ENCODE measurements around the gene KRTAP10-12. TPM values are rescaled to one million over a fixed set of nuclear protein-coding genes. Genes with fewer than 3 reads are reported as not detected.

The KRTAP10-12 gene
- total and polyA plus RNA-seq, 3 donors from 2014 or later = not detected

GRCh38 chr21:44708866-44709425, 12.0 kb downstream of the KRTAP10-12 start:
- no peak overlapping the region for H3K4me3 ChIP-seq
- no peaks in the 10 kb centered on the region for H3K27me3 ChIP-seq
- WGBS, 2 donors = 0 to 4% methylated on average over 3 to 25 of the region's 25 CpGs
- no peaks in the 10 kb centered on the region for H3K9me3 ChIP-seq
- no peaks in the 10 kb centered on the region for H3K36me3 ChIP-seq (ENCODE audit: low read depth, missing control alignments)
- H3K27ac ChIP-seq = no peak overlapping the region
- no peak for DNase-seq
- H3K4me1 ChIP-seq = peaks cover 13% of the 10 kb centered on the region
- TF ChIP-seq, protein P1, sequence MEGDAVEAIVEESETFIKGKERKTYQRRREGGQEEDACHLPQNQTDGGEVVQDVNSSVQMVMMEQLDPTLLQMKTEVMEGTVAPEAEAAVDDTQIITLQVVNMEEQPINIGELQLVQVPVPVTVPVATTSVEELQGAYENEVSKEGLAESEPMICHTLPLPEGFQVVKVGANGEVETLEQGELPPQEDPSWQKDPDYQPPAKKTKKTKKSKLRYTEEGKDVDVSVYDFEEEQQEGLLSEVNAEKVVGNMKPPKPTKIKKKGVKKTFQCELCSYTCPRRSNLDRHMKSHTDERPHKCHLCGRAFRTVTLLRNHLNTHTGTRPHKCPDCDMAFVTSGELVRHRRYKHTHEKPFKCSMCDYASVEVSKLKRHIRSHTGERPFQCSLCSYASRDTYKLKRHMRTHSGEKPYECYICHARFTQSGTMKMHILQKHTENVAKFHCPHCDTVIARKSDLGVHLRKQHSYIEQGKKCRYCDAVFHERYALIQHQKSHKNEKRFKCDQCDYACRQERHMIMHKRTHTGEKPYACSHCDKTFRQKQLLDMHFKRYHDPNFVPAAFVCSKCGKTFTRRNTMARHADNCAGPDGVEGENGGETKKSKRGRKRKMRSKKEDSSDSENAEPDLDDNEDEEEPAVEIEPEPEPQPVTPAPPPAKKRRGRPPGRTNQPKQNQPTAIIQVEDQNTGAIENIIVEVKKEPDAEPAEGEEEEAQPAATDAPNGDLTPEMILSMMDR (IDR thresholded peaks at IDR 0.05) = no peak
- no peak for TF ChIP-seq POLR2A (IDR thresholded peaks at IDR 0.05)
- intact Hi-C loops (cut with DNase I; ENCODE audit: low total_unique reads) = no loop called here

DNA sequence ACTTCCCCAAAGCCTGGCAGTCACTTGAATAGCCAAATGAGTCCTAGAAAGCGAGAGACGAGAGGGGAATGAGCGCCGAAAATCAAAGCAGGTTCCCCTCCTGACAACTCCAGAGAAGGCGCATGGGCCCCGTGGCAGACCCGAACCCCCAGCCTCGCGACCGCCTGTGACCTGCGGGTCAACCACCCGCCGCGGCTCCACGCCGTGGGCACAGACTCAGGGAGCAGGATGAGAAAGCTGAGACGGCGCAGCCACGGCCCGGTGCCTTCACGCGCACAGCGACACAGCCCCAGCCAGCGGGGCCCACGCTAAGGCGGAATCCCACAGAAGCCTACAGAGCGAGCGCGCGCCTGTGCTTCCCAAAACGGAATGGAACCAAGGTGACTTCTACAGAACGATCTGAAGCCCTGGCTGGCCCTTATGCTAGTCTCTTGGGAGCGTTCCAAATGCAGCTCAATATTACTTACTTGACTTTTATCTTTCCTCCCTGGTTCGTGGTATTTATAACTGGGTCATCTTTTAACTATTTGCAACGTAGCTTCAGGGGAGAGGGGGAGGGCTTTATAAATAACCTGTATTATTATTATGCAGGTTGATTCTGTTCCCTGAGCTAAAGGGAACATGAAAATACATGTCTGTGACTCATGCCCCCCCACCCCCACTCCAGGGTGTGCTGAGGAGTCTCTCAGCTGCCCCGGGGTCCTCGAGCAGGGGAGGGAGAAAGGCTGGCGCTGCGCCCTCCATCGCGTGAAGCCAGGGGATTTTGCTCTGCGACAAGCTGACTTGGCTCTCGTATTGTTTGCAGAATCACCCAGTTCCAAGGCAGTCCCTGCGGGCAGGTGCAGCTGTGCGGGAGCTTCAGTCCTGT, 12.7 kb downstream of the KRTAP10-12 start:
- TF ChIP-seq POLR2A (IDR thresholded peaks at IDR 0.05) = no peak
- TF ChIP-seq, protein P1 (IDR thresholded peaks at IDR 0.05) = no peak
- H3K4me1 ChIP-seq = peaks cover 13% of the 10 kb centered on the region
- no peak for DNase-seq
- H3K36me3 ChIP-seq (ENCODE audit: low read depth, missing control alignments) = no peaks in the 10 kb centered on the region
- no peaks in the 10 kb centered on the region for H3K9me3 ChIP-seq
- H3K4me3 ChIP-seq = no peak overlapping the region
- no peak overlapping the region for H3K27ac ChIP-seq
- intact Hi-C loops (cut with DNase I; ENCODE audit: low total_unique reads) = no loop called here
- 2 to 5% methylated on average over 28 to 45 of the region's 45 CpGs for WGBS, 2 donors
- no peaks in the 10 kb centered on the region for H3K27me3 ChIP-seq

DNA sequence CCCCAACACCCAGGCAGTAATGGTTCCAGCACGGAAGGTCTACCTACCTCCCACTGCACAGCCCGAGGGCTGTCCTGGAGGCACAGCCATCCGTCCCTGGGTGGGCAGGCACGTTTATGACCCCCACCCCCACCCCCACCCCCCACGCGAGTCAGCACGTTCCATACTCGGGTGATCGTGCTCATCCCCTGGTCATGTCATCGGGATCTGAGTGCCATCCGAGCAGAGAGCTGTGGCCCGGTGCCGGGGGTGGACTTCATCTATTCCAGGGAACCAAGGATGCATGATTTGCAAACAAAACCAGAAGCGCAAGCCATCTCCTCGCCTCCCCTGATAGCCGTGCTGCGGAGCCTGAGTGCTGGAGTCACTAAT, 13.3 kb downstream of the KRTAP10-12 start:
- H3K4me1 ChIP-seq = peaks cover 13% of the 10 kb centered on the region
- WGBS, 2 donors = 3 to 17% methylated on average over 9 to 17 of the region's 17 CpGs
- TF ChIP-seq, protein P1 (IDR thresholded peaks at IDR 0.05) = no peak
- no peak for TF ChIP-seq POLR2A (IDR thresholded peaks at IDR 0.05)
- no peaks in the 10 kb centered on the region for H3K36me3 ChIP-seq (ENCODE audit: low read depth, missing control alignments)
- H3K27me3 ChIP-seq = no peaks in the 10 kb centered on the region
- H3K4me3 ChIP-seq = no peak overlapping the region
- H3K9me3 ChIP-seq = no peaks in the 10 kb centered on the region
- intact Hi-C loops (cut with DNase I; ENCODE audit: low total_unique reads) = no loop called here
- H3K27ac ChIP-seq = no peak overlapping the region
- no peak for DNase-seq

GRCh38 chr21:44710756-44711326, 13.9 kb downstream of the KRTAP10-12 start:
- no peaks in the 10 kb centered on the region for H3K36me3 ChIP-seq (ENCODE audit: low read depth, missing control alignments)
- DNase-seq = no peak
- H3K27me3 ChIP-seq = no peaks in the 10 kb centered on the region
- H3K4me1 ChIP-seq = peaks cover 13% of the 10 kb centered on the region
- no peak overlapping the region for H3K27ac ChIP-seq
- intact Hi-C loops (cut with DNase I; ENCODE audit: low total_unique reads) = no loop called here
- 6 to 22% methylated on average over 15 to 20 of the region's 20 CpGs for WGBS, 2 donors
- no peak overlapping the region for H3K4me3 ChIP-seq
- no peak for TF ChIP-seq POLR2A (IDR thresholded peaks at IDR 0.05)
- TF ChIP-seq, protein P1 (IDR thresholded peaks at IDR 0.05) = no peak
- H3K9me3 ChIP-seq = no peaks in the 10 kb centered on the region

Data from testis (tissue), 3 donors.